ENCODE results near the gene SMIM30. TPM values are rescaled to one million over a fixed set of nuclear protein-coding genes. Genes with fewer than 3 reads are reported as not detected.

The SMIM30 gene
- total and polyA plus RNA-seq, 2 of the 4 experiments (the other 2 are of a cell fraction) = 31.6 to 47.7 TPM

- H3K4me3 ChIP-seq (ENCODE audit: insufficient read depth, low read depth, low read length) = peak overlapping the region; percentile 54
- TF ChIP-seq FOS (IDR thresholded peaks at IDR 0.05; ENCODE audit: low read depth, low read length) (no peak), MAFK (IDR thresholded peaks at IDR 0.05; ENCODE audit: low read depth, low read length) (no peak), USF2 (IDR thresholded peaks at IDR 0.05; ENCODE audit: low read depth, low read length) (peak; percentile 61; the same call in 1 of the 2 replicates), CEBPB (IDR thresholded peaks at IDR 0.05; ENCODE audit: low read depth, low read length) (peak; percentile 91), MXI1 (IDR thresholded peaks at IDR 0.05; ENCODE audit: borderline replicate concordance, low read depth, low read length) (no peak), RCOR1 (IDR thresholded peaks at IDR 0.05; ENCODE audit: insufficient replicate concordance, low read length) (no peak), BHLHE40 (IDR thresholded peaks at IDR 0.05; ENCODE audit: low read depth, low read length) (no peak), RFX5 (IDR thresholded peaks at IDR 0.05; ENCODE audit: low read depth, low read length) (peak; percentile 41; the same call in 1 of the 2 replicates)
- TF ChIP-seq, protein P1, sequence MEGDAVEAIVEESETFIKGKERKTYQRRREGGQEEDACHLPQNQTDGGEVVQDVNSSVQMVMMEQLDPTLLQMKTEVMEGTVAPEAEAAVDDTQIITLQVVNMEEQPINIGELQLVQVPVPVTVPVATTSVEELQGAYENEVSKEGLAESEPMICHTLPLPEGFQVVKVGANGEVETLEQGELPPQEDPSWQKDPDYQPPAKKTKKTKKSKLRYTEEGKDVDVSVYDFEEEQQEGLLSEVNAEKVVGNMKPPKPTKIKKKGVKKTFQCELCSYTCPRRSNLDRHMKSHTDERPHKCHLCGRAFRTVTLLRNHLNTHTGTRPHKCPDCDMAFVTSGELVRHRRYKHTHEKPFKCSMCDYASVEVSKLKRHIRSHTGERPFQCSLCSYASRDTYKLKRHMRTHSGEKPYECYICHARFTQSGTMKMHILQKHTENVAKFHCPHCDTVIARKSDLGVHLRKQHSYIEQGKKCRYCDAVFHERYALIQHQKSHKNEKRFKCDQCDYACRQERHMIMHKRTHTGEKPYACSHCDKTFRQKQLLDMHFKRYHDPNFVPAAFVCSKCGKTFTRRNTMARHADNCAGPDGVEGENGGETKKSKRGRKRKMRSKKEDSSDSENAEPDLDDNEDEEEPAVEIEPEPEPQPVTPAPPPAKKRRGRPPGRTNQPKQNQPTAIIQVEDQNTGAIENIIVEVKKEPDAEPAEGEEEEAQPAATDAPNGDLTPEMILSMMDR (conservative IDR thresholded peaks at IDR 0.05; ENCODE audit: low read depth, low read length) = no peak
- TF ChIP-seq, protein P2, sequence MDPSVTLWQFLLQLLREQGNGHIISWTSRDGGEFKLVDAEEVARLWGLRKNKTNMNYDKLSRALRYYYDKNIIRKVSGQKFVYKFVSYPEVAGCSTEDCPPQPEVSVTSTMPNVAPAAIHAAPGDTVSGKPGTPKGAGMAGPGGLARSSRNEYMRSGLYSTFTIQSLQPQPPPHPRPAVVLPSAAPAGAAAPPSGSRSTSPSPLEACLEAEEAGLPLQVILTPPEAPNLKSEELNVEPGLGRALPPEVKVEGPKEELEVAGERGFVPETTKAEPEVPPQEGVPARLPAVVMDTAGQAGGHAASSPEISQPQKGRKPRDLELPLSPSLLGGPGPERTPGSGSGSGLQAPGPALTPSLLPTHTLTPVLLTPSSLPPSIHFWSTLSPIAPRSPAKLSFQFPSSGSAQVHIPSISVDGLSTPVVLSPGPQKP (IDR thresholded peaks at IDR 0.05; ENCODE audit: borderline replicate concordance, low read depth, low read length) = no peak
- dilution Hi-C loops (cut with HindIII; ENCODE audit: low sequenced_read_pairs, unreplicated experiment) = no loop called here
- WGBS, 2 experiments (ENCODE audit: extremely low coverage in 2 of 2, insufficient read length in 1 of 2) = no CpG with 5 or more reads among the region's 15 CpGs
- H2BK120ac ChIP-seq (ENCODE audit: low read depth, low read length) = peak overlapping the region; percentile 43; the same call in 1 of the 2 replicates
- H2AK9ac ChIP-seq (replicated peaks; ENCODE audit: low read depth, low read length, poor library complexity) = no peak overlapping the region
- H3K23ac ChIP-seq (ENCODE audit: low read depth, low read length) = peak overlapping the region; percentile 26; the same call in 1 of the 2 replicates
- peak overlapping the region; percentile 30; the same call in 1 of the 2 replicates for H4K5ac ChIP-seq (ENCODE audit: low read depth, low read length)
- DNase-seq (peak; percentile 94), ATAC-seq (ENCODE audit: low read depth) (peak; percentile 82)
- peak overlapping the region; percentile 54; the same call in 1 of the 2 replicates for H3K27ac ChIP-seq (ENCODE audit: insufficient read depth, low read length)
- H3K18ac ChIP-seq (ENCODE audit: low read depth, low read length) = peak overlapping the region; percentile 83; the same call in 1 of the 2 replicates
- H3K36me3 ChIP-seq (ENCODE audit: control insufficient read depth, insufficient read depth, low read length) = no peaks in the 10 kb centered on the region
- in situ Hi-C loops (cut with MboI; ENCODE audit: low sequenced_read_pairs) = no loop called here
- H3K56ac ChIP-seq (ENCODE audit: extremely low read depth, insufficient read depth, low read length) = no peak overlapping the region
- no peaks in the 10 kb centered on the region; the same call in 1 of the 2 replicates for H3K9me1 ChIP-seq (ENCODE audit: insufficient read depth, low read length)
- H4K91ac ChIP-seq (ENCODE audit: insufficient read depth, low read depth, low read length) = no peak overlapping the region
- no peak overlapping the region for H2AK5ac ChIP-seq (ENCODE audit: low read depth, low read length)
- no peak overlapping the region for H2BK20ac ChIP-seq (ENCODE audit: low read depth, low read length)
- H4K20me1 ChIP-seq (ENCODE audit: insufficient read depth, low read length) = no peaks in the 10 kb centered on the region
- no peak overlapping the region for H2AFZ ChIP-seq (replicated peaks; ENCODE audit: low read length, poor library complexity)
- H3K14ac ChIP-seq (replicated peaks; ENCODE audit: low read depth, low read length) = no peak overlapping the region
- no TSS peak for BruUV-seq (replicated peaks)
- intact Hi-C loops (cut with micrococcal nuclease) = loop anchor here (5.0 to 10.0 kb wide), 2 partner anchors 150 to 337 kb away; a partner anchor contains a TSS
- POLR2A ChIA-PET (ENCODE audit: unreplicated experiment) = no interaction called here
- peak overlapping the region; percentile 75 for H2BK5ac ChIP-seq (ENCODE audit: low read depth, low read length, poor library complexity, severe bottlenecking)
- H3K4me1 ChIP-seq (ENCODE audit: control insufficient read depth, insufficient read depth, low read length) = 0 out of 2 replicates have a peak, but pooled peaks cover 3% of the 10 kb centered on the region
- no peaks in the 10 kb centered on the region for H3K79me1 ChIP-seq (ENCODE audit: low read depth in 1 of 2, low read length in 2 of 2)
- H3K9ac ChIP-seq (ENCODE audit: low read depth, low read length) = peak overlapping the region; percentile 79
- peak overlapping the region; percentile 39; the same call in 1 of the 2 replicates for H3K4ac ChIP-seq (ENCODE audit: low read depth, low read length)
- H2BK15ac ChIP-seq (ENCODE audit: low read depth, low read length) = no peak overlapping the region
- H3K27me3 ChIP-seq (ENCODE audit: control insufficient read depth, insufficient read depth, low read length) = no peaks in the 10 kb centered on the region
- peak overlapping the region; percentile 31 to 36; a peak in 3 of 4 replicates for H4K8ac ChIP-seq (ENCODE audit: low read depth in 2 of 2, low read length in 2 of 2)
- CTCF ChIA-PET = no interaction called here
- no peaks in the 10 kb centered on the region for H3K9me3 ChIP-seq (ENCODE audit: control insufficient read depth, insufficient read depth, low read length)
- H3K4me2 ChIP-seq (ENCODE audit: low read depth, low read length) = peak overlapping the region; percentile 94; the same call in 1 of the 2 replicates
Observed at GRCh38 chr7:113087071-113087998, 31.0 kb downstream of the SMIM30 start.
